Gastroesophageal sphincter (tissue), 3 donors: ENCODE results near the gene PCBD1.

ENCODE experiments used
- EP300 ChIP-seq: sonication (generic); formaldehyde crosslinking; IDR thresholded peaks from one replicate; pipeline ENCODE4 v1.6.1; 2017; ENCODE audit warnings: antibody characterized with exemption, mild to moderate bottlenecking
- TF ChIP-seq, protein P1 (sequence below), 4 experiments: fragments of 200-600 bp in 2 of 4; fragments of 450-650 bp in 2 of 4; sonication (generic) in 1 of 4; IDR thresholded peaks; one replicate each; pipeline ENCODE4 v1.5.1; 2017 to 2019; ENCODE audit warnings: antibody characterized with exemption in 4 of 4, mild to moderate bottlenecking in 2 of 4, moderate library complexity in 2 of 4

DNA sequence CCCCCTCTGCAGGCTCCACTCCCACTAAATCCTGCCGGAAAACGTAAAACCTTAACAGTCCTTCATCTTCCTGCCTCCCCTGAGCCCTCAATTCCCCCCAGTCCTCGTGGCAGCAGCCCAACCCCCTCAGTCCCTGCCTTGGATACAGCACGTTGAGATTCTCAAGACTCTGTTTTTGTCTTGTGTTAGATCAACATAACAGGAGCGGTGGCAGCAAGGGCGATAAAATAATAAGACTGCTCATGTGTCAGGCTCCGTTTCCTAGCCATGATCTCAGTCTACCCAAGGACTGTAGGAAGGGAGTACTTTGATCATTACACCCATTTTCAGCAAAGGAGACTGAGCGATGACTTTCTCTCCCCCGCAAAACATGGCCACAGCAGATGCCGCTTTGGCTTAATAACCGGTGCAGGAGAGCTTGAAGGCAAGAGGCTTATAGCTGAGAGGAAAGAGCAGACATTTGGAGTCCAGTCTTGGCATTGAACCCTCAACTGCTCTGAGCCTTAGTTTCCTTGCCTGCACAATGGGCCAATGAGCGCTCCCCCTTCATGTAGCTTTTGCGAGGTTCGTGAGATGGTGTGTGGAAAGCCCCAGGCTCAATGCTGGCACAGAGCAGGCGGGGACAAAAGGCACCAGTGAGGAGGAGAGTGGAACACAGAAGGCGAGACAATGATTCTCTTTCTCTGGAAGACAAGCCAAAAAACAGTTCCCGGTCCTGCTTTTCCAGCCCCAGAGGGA lies 42.1 kb upstream of the PCBD1 start:
- TF ChIP-seq, protein P1, sequence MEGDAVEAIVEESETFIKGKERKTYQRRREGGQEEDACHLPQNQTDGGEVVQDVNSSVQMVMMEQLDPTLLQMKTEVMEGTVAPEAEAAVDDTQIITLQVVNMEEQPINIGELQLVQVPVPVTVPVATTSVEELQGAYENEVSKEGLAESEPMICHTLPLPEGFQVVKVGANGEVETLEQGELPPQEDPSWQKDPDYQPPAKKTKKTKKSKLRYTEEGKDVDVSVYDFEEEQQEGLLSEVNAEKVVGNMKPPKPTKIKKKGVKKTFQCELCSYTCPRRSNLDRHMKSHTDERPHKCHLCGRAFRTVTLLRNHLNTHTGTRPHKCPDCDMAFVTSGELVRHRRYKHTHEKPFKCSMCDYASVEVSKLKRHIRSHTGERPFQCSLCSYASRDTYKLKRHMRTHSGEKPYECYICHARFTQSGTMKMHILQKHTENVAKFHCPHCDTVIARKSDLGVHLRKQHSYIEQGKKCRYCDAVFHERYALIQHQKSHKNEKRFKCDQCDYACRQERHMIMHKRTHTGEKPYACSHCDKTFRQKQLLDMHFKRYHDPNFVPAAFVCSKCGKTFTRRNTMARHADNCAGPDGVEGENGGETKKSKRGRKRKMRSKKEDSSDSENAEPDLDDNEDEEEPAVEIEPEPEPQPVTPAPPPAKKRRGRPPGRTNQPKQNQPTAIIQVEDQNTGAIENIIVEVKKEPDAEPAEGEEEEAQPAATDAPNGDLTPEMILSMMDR (IDR thresholded peaks at IDR 0.05): no peak
- TF ChIP-seq EP300: no peak
